Natural killer cell treated with Interleukin-12 subunit alpha and Interleukin-12 subunit beta and Interleukin-15 and Interleukin-18, amount 100 ng/mL, for 72 hours (primary cell): ENCODE measurements around the gene MED6. TPM values are rescaled to one million over a fixed set of nuclear protein-coding genes. Genes with fewer than 3 reads are reported as not detected.

Experiments
- ATAC-seq, 2 donors: fragments of 150-1000 bp; cut with Tn5 transposase in 1 of 2; sonication (Bioruptor Pico), chemical (Tn5 transposase) in 1 of 2; 2 replicates each; pipeline ENCODE4 v1.10.0; 2021
- DNase-seq: peaks from one replicate; pipeline ENCODE4 v3.0.0; 2022; ENCODE audit warnings: low spot score
- H3K27ac Mint-ChIP-seq, 2 donors: 1 replicate in 1 of 2; 2 replicates in 1 of 2; pipeline ENCODE4 v1.8.0; 2022; ENCODE audit warnings: mixed read lengths in 2 of 2, mild to moderate bottlenecking in 1 of 2, moderate library complexity in 1 of 2
- H3K27me3 Mint-ChIP-seq, 2 donors: 1 replicate in 1 of 2; 2 replicates in 1 of 2; pipeline ENCODE4 v1.8.0; 2022; ENCODE audit warnings: mixed read lengths in 2 of 2
- H3K36me3 Mint-ChIP-seq: one replicate; pipeline ENCODE4 v1.8.0; 2022; ENCODE audit warnings: mixed read lengths
- H3K4me1 Mint-ChIP-seq, 2 donors: 1 replicate in 1 of 2; 2 replicates in 1 of 2; pipeline ENCODE4 v1.8.0; 2022; ENCODE audit warnings: low read depth in 2 of 2, mixed read lengths in 2 of 2, mild to moderate bottlenecking in 1 of 2
- H3K4me3 Mint-ChIP-seq: one replicate; pipeline ENCODE4 v1.8.0; 2022; ENCODE audit warnings: mixed read lengths
- H3K9me3 Mint-ChIP-seq: 2 replicates; pipeline ENCODE4 v1.8.0; 2022; ENCODE audit warnings: mixed read lengths
- total RNA-seq, 2 donors: library from RNA; stranded (reverse); gene quantifications; one replicate each; pipeline ENCODE4 v1.2.3, GENCODE V29; 2022

The MED6 gene
- total RNA-seq, 2 donors from 2014 or later, result 60.0 to 66.8 TPM

- Mint-ChIP-seq H3K27me3 (no peaks in the 10 kb centered on the region), H3K9me3 (peaks cover 6% of the 10 kb centered on the region), H3K4me3 (no peak overlapping the region), H3K27ac (no peak overlapping the region), H3K36me3 (peaks cover 17% of the 10 kb centered on the region), H3K4me1 (peaks cover 22 to 31% of the 10 kb centered on the region in 2 donors)
- DNase-seq (no peak), ATAC-seq (no peak)
Observed at GRCh38 chr14:70573050-70573449, 27.4 kb downstream of the MED6 start.

GRCh38 chr14:70571139-70571538 is 29.3 kb downstream of the MED6 start:
- ATAC-seq, result no peak
- no peak overlapping the region for H3K27ac Mint-ChIP-seq

GRCh38 chr14:70567791-70568190 is 32.7 kb downstream of the MED6 start:
- Mint-ChIP-seq H3K4me1 (peaks cover 17 to 18% of the 10 kb centered on the region in 2 donors), H3K4me3 (no peak overlapping the region), H3K36me3 (peaks cover 37% of the 10 kb centered on the region), H3K9me3 (peaks cover 11% of the 10 kb centered on the region), H3K27me3 (no peaks in the 10 kb centered on the region), H3K27ac (no peak overlapping the region)
- DNase-seq, result no peak
- peak; percentile 53 to 56 for ATAC-seq

More at GRCh38 chr14:70571139-70571538, 29.3 kb downstream of the MED6 start:
- peaks cover 8% of the 10 kb centered on the region for H3K9me3 Mint-ChIP-seq
- peaks cover 20% of the 10 kb centered on the region for H3K36me3 Mint-ChIP-seq
- DNase-seq, result no peak
- no peak overlapping the region for H3K4me3 Mint-ChIP-seq
- H3K27me3 Mint-ChIP-seq, result no peaks in the 10 kb centered on the region
- H3K4me1 Mint-ChIP-seq, result peaks cover 17 to 18% of the 10 kb centered on the region in 2 donors

GRCh38 chr14:70563869-70564268 is 36.6 kb downstream of the MED6 start:
- no peaks in the 10 kb centered on the region for H3K27me3 Mint-ChIP-seq
- ATAC-seq, result no peak
- H3K4me1 Mint-ChIP-seq, result peaks cover 0 to 4% of the 10 kb centered on the region in 2 donors
- H3K36me3 Mint-ChIP-seq, result peaks cover 45% of the 10 kb centered on the region
- DNase-seq, result no peak
- H3K9me3 Mint-ChIP-seq, result peaks cover 12% of the 10 kb centered on the region
- no peak overlapping the region for H3K27ac Mint-ChIP-seq
- H3K4me3 Mint-ChIP-seq, result no peak overlapping the region

- no peaks in the 10 kb centered on the region for H3K27me3 Mint-ChIP-seq
- no peak for ATAC-seq
- peaks cover 12% of the 10 kb centered on the region for H3K9me3 Mint-ChIP-seq
Observed at GRCh38 chr14:70563417-70563816, 37.0 kb downstream of the MED6 start.

GRCh38 chr14:70558356-70558755 is 42.1 kb downstream of the MED6 start:
- peaks cover 9% of the 10 kb centered on the region for H3K9me3 Mint-ChIP-seq
- H3K27ac Mint-ChIP-seq, result no peak overlapping the region
- H3K36me3 Mint-ChIP-seq, result peaks cover 20% of the 10 kb centered on the region
- DNase-seq, result no peak
- H3K4me3 Mint-ChIP-seq, result no peak overlapping the region
- H3K27me3 Mint-ChIP-seq, result peaks cover 0 to 2% of the 10 kb centered on the region in 2 donors
- ATAC-seq, result no peak
- H3K4me1 Mint-ChIP-seq, result peaks cover 0 to 5% of the 10 kb centered on the region in 2 donors

More at GRCh38 chr14:70563417-70563816, 37.0 kb downstream of the MED6 start:
- peaks cover 45% of the 10 kb centered on the region for H3K36me3 Mint-ChIP-seq
- H3K4me1 Mint-ChIP-seq, result peaks cover 0 to 4% of the 10 kb centered on the region in 2 donors
- H3K4me3 Mint-ChIP-seq, result no peak overlapping the region
- no peak for DNase-seq
- no peak overlapping the region for H3K27ac Mint-ChIP-seq

GRCh38 chr14:70555890-70556289 is 44.6 kb downstream of the MED6 start:
- H3K27me3 Mint-ChIP-seq, result peaks cover 0 to 2% of the 10 kb centered on the region in 2 donors
- H3K4me3 Mint-ChIP-seq, result no peak overlapping the region
- peak overlapping the region in 1 of 2 donors; percentile 14 for H3K27ac Mint-ChIP-seq
- DNase-seq (no peak), ATAC-seq (no peak)
- H3K4me1 Mint-ChIP-seq, result peaks cover 0 to 5% of the 10 kb centered on the region in 2 donors
- H3K9me3 Mint-ChIP-seq, result peaks cover 4% of the 10 kb centered on the region
- peaks cover 4% of the 10 kb centered on the region for H3K36me3 Mint-ChIP-seq

GRCh38 chr14:70538087-70538486 is 62.4 kb downstream of the MED6 start:
- peaks cover 8% of the 10 kb centered on the region for H3K36me3 Mint-ChIP-seq
- H3K27ac Mint-ChIP-seq, result no peak overlapping the region

GRCh38 chr14:70536830-70537229 is 63.6 kb downstream of the MED6 start:
- H3K4me3 Mint-ChIP-seq, result no peak overlapping the region
- no peaks in the 10 kb centered on the region for H3K9me3 Mint-ChIP-seq
- H3K4me1 Mint-ChIP-seq, result no peaks in the 10 kb centered on the region
- no peak for DNase-seq
- no peak overlapping the region for H3K27ac Mint-ChIP-seq
- no peak for ATAC-seq
- H3K36me3 Mint-ChIP-seq, result peaks cover 19% of the 10 kb centered on the region
- no peaks in the 10 kb centered on the region for H3K27me3 Mint-ChIP-seq

More at GRCh38 chr14:70538087-70538486, 62.4 kb downstream of the MED6 start:
- no peaks in the 10 kb centered on the region for H3K9me3 Mint-ChIP-seq
- H3K4me1 Mint-ChIP-seq, result no peaks in the 10 kb centered on the region
- H3K4me3 Mint-ChIP-seq, result no peak overlapping the region
- no peak for DNase-seq
- ATAC-seq, result no peak
- H3K27me3 Mint-ChIP-seq, result no peaks in the 10 kb centered on the region

- Mint-ChIP-seq H3K4me3 (no peak within 1 kb of the TSS), H3K4me1 (no peaks in the 10 kb centered on the region), H3K36me3 (peaks cover 19% of the 10 kb centered on the region), H3K27ac (no peak within 1 kb of the TSS), H3K27me3 (no peaks in the 10 kb centered on the region), H3K9me3 (no peaks in the 10 kb centered on the region)
- no peak for DNase-seq
- no peak for ATAC-seq
Observed at GRCh38 chr14:70534904-70535303, 65.6 kb downstream of the MED6 start, which contains the start of gene ADAM20. ADAM20 (minus strand) TSS chr14:70535004; CDS start chr14:70524757, 10,247 bp downstream.

Other genes starting within 250 kb of the MED6 start
- gene COX16, start 241.0 kb downstream of the MED6 start, total RNA-seq, result 10 to 100 TPM; 48.3 to 56.4 TPM
- gene SYNJ2BP, start 183.6 kb downstream of the MED6 start, total RNA-seq, result 10 to 100 TPM in 1 of 2 donors, 1 to 10 TPM in 1; 4.9 to 10.8 TPM
- under 1 TPM in 1 of 2 donors, not detected in 1; 0.10 TPM for gene ADAM21, start 148.5 kb downstream of the MED6 start, total RNA-seq
- under 1 TPM; 0.78 to 0.84 TPM for gene ADAM20, start 65.7 kb downstream of the MED6 start, total RNA-seq
- 1 to 10 TPM; 1.5 to 1.6 TPM for gene TTC9, start 41.3 kb upstream of the MED6 start, total RNA-seq
- 10 to 100 TPM in 1 of 2 donors, 1 to 10 TPM in 1; 4.2 to 13.7 TPM for gene MAP3K9, start 208.9 kb upstream of the MED6 start, total RNA-seq